Measurements from ENCODE around the gene NIM1K. TPM values are rescaled to one million over a fixed set of nuclear protein-coding genes. Genes with fewer than 3 reads are reported as not detected.

NIM1K gene
- total RNA-seq, 1 donor from 2014 or later: 0.51 TPM

DNA sequence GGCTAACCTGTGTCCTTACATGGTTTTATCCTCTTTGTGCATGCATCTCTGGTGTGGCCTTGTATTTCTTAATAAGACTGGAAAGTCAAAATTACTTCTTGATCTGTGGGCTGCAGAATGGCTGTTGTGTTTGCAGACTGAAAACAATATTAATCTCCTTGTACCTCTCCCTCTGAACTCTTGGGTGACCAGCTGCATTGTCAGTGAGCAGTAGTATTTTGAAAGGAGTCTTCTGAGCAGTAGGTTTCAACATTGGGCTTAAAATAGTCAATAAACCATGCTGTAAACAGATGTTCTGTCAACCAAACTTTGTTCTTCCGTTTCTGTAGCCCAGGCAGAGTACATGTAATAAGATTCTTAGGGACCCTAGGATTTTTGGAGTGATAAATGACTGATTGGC, 26.7 kb upstream of the NIM1K start:
- intact Hi-C loops (cut with micrococcal nuclease): no loop called here
- no peaks in the 10 kb centered on the region for H3K9me3 Mint-ChIP-seq
- POLR2A ChIA-PET: interaction anchor here (0.6 kb wide), 1 partner anchor 170 kb away, joined by 3 read pairs; no protein-coding TSS in a partner anchor
- H3K4me3 Mint-ChIP-seq: no peak overlapping the region
- CTCF ChIA-PET: interaction anchor here (0.8 kb wide), 1 partner anchor 257 kb away, joined by 4 read pairs; no protein-coding TSS in a partner anchor
- peaks cover 66% of the 10 kb centered on the region for H3K36me3 Mint-ChIP-seq (ENCODE audit: low read depth)
- ATAC-seq (ENCODE audit: low read depth) (no peak), DNase-seq (no peak)
- peaks cover 12% of the 10 kb centered on the region for H3K4me1 Mint-ChIP-seq
- no peak overlapping the region for H3K27ac Mint-ChIP-seq
- TF ChIP-seq, protein P1, sequence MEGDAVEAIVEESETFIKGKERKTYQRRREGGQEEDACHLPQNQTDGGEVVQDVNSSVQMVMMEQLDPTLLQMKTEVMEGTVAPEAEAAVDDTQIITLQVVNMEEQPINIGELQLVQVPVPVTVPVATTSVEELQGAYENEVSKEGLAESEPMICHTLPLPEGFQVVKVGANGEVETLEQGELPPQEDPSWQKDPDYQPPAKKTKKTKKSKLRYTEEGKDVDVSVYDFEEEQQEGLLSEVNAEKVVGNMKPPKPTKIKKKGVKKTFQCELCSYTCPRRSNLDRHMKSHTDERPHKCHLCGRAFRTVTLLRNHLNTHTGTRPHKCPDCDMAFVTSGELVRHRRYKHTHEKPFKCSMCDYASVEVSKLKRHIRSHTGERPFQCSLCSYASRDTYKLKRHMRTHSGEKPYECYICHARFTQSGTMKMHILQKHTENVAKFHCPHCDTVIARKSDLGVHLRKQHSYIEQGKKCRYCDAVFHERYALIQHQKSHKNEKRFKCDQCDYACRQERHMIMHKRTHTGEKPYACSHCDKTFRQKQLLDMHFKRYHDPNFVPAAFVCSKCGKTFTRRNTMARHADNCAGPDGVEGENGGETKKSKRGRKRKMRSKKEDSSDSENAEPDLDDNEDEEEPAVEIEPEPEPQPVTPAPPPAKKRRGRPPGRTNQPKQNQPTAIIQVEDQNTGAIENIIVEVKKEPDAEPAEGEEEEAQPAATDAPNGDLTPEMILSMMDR (IDR thresholded peaks at IDR 0.05): no peak
- no peaks in the 10 kb centered on the region for H3K27me3 Mint-ChIP-seq

DNA sequence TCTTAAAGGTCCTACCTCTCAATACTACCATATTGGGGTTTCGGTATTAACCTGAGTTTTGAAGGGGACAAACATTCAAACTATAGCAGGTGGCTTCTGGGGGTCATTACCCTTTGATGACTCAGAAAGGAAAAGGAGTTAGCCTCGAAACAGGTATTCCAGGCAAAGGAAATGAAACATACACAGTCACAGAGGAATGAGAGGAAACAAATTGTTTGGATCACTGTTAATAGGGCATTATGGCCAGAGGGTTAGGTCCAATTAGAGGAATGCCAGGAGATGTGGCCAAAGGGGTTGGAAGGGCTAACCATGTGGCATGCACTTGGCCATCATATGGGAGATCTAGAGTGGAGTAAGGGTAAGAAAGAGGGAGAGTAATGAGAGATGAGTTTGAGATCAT, 23.9 kb upstream of the NIM1K start:
- DNase-seq (no peak), ATAC-seq (ENCODE audit: low read depth) (no peak)
- H3K9me3 Mint-ChIP-seq: no peaks in the 10 kb centered on the region
- TF ChIP-seq, protein P1 (IDR thresholded peaks at IDR 0.05): no peak
- H3K36me3 Mint-ChIP-seq (ENCODE audit: low read depth): peaks cover 60% of the 10 kb centered on the region
- intact Hi-C loops (cut with micrococcal nuclease): no loop called here
- no peak overlapping the region for H3K27ac Mint-ChIP-seq
- peaks cover 3% of the 10 kb centered on the region for H3K4me1 Mint-ChIP-seq
- ChIA-PET POLR2A (no interaction called here), CTCF (no interaction called here)
- no peaks in the 10 kb centered on the region for H3K27me3 Mint-ChIP-seq
- H3K4me3 Mint-ChIP-seq: no peak overlapping the region

DNA sequence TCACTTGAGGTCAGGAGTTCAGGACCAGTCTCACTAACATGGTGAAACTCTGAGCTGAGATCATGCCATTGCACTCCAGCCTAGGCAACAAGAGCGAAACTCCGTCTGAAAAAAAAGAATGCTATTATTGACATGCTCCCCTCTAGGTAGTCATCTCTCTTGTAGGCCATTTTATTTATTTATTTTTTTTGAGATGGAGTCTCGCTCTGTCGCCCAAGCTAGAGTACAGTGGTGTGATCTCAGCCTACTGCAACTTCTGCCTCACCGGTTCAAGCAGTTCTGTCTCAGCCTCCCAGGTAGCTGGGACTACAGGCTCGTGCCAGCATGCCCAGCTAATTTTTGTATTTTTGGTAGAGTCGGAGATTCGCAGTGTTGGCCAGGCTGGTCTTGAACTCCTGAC, 20.6 kb upstream of the NIM1K start:
- H3K4me3 Mint-ChIP-seq: no peak overlapping the region
- no peaks in the 10 kb centered on the region for H3K4me1 Mint-ChIP-seq
- no peaks in the 10 kb centered on the region for H3K9me3 Mint-ChIP-seq
- no peak overlapping the region for H3K27ac Mint-ChIP-seq
- no peak for ATAC-seq (ENCODE audit: low read depth)
- CTCF ChIA-PET: no interaction called here
- no peaks in the 10 kb centered on the region for H3K27me3 Mint-ChIP-seq
- intact Hi-C loops (cut with micrococcal nuclease): no loop called here
- TF ChIP-seq, protein P1 (IDR thresholded peaks at IDR 0.05): no peak
- H3K36me3 Mint-ChIP-seq (ENCODE audit: low read depth): peaks cover 56% of the 10 kb centered on the region
- POLR2A ChIA-PET: no interaction called here
- no peak for DNase-seq

DNA sequence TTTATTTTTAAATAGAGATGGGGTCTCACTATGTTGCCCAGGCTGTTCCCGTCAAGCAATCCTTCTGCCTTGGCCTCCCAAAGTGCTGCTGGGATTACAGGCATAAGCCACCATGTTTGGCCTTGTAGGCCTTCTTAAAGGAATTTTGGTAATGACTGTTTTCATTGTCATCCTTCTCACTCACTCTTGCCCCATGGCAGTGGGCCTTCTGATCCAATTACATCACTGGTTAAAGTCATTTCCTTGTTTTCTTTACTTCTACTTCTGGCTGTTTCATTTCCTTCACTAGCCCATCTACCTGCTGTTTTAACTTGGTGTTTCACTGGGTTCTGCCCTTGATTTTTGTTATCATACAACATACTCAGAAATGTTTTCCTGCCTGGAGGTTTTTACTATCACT, 20.1 kb upstream of the NIM1K start:
- no peak for DNase-seq
- H3K4me3 Mint-ChIP-seq: no peak overlapping the region
- H3K4me1 Mint-ChIP-seq: no peaks in the 10 kb centered on the region
- no peak for ATAC-seq (ENCODE audit: low read depth)
- no peaks in the 10 kb centered on the region for H3K27me3 Mint-ChIP-seq
- intact Hi-C loops (cut with micrococcal nuclease): no loop called here
- TF ChIP-seq, protein P1 (IDR thresholded peaks at IDR 0.05): no peak
- H3K36me3 Mint-ChIP-seq (ENCODE audit: low read depth): peaks cover 56% of the 10 kb centered on the region
- no peaks in the 10 kb centered on the region for H3K9me3 Mint-ChIP-seq
- CTCF ChIA-PET: no interaction called here
- POLR2A ChIA-PET: interaction anchor here (0.6 kb wide), 1 partner anchor 93 kb away, joined by 3 read pairs; no protein-coding TSS in a partner anchor
- H3K27ac Mint-ChIP-seq: no peak overlapping the region

DNA sequence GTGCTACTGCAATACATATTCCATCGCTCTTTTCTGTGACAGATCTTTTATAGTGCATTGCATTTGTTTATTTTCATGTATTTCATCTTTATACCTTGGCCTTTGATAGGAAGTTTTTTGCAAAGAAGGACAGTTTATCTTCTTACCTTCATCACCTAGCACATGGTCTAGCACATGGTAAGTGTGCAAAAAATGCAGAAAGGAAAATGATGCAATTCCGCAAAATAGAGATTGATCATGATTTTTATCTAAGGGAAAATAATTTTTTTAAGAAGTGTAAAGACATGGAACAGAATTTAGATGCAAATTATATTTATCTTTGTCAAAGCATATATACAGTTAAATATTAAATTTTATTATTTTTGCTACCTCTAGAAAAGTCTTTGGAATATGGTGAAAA, 19.2 kb upstream of the NIM1K start:
- no peaks in the 10 kb centered on the region for H3K27me3 Mint-ChIP-seq
- DNase-seq (no peak), ATAC-seq (ENCODE audit: low read depth) (no peak)
- H3K4me1 Mint-ChIP-seq: no peaks in the 10 kb centered on the region
- ChIA-PET POLR2A (no interaction called here), CTCF (no interaction called here)
- no peak overlapping the region for H3K27ac Mint-ChIP-seq
- TF ChIP-seq, protein P1 (IDR thresholded peaks at IDR 0.05): no peak
- peaks cover 64% of the 10 kb centered on the region for H3K36me3 Mint-ChIP-seq (ENCODE audit: low read depth)
- H3K4me3 Mint-ChIP-seq: no peak overlapping the region
- intact Hi-C loops (cut with micrococcal nuclease): no loop called here
- no peaks in the 10 kb centered on the region for H3K9me3 Mint-ChIP-seq
